ENCODE results near the gene PARP3.
"Not testable (repeated sequence)": the region's sequence is repeated elsewhere in the genome, so short reads cannot be mapped to it uniquely, and the experiment has no call there.

PARP3 gene

DNA sequence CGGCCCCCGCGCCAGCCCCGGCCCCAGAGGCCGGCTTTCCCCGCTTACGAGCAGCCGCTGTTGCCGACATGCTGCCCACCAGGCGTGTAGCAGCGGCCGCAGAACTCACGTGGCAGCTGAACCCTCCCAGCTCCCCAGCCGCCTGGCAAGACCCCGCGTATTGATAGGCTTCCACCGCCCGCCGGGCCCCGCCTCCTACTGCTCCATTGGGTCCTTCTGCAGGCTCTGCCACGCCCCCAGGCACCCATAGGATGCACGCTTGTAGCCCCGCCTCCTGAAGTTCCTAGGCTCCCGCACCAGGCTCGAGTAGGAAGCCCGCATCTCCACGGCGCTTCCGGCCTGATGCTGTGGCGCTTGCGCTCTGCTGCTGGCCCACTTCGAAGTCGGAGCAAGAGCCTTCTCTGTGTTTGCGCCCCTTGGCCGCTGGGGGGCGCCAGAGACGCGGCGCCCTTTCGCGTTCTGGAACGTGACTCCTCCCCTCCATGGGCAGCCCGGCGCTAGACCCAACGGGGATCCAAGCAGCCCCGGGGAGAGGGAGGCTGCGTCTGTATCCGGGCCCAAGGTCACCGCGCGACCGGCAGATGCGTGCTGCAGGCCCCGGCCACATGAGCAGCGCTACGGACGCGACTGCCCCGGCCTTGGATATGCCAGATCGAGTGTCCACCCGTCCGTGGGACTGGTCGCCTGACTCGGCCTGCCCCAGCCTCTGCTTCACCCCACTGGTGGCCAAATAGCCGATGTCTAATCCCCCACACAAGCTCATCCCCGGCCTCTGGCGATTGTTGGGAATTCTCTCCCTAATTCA is at the start of gene PARP3, which contains the start of gene RRP9:
PARP3 (plus strand) TSS at position 566 of the 805 bp plus-strand sequence. CDS start 993 bp downstream, outside the sequence.
RRP9 (minus strand) TSS at position 107 of the 805 bp plus-strand sequence; CDS start at position 70, 37 bp downstream.
- TF ChIP-seq CTCF (IDR thresholded peaks at IDR 0.05; ENCODE audit: low read depth, low read length), result peak; percentile 95

DNA sequence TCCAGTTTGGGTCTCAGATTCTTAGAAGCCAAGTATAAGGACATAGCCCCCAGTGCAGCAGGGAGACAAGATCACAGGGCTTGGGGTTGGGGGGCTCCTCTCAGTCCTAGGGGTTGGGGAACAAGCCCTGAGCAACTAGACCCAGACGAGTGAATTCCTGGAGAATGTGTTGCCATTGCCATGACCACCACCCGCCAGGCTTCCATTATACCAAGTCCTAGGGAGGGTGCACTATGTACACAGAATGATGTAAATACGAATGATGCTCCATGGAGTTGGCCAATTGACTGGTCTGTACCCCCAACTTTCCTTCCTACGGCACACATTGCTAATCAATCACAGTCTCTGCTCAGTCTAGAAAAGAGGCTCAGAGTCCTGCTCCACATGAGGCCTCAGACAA is 47.8 kb upstream of the PARP3 start:
- no peak for TF ChIP-seq CTCF (IDR thresholded peaks at IDR 0.05; ENCODE audit: low read depth, low read length)
- no peak overlapping the region for H3K4me3 ChIP-seq (ENCODE audit: low read depth, low read length)

More for the DNA sequence above, at the start of gene PARP3, which contains the start of gene RRP9:
- peak within 1 kb of the TSS; percentile 91 for H3K4me3 ChIP-seq (ENCODE audit: low read depth, low read length)

- no peak overlapping the region for H3K4me3 ChIP-seq (ENCODE audit: low read depth, low read length)
Observed at GRCh38 chr3:51894939-51895338, 47.2 kb upstream of the PARP3 start.

GRCh38 chr3:51896607-51897305 is 45.4 kb upstream of the PARP3 start:
- no peak overlapping the region for H3K4me3 ChIP-seq (ENCODE audit: low read depth, low read length)
- TF ChIP-seq CTCF (IDR thresholded peaks at IDR 0.05; ENCODE audit: low read depth, low read length), result no peak

More at GRCh38 chr3:51894939-51895338, 47.2 kb upstream of the PARP3 start:
- no peak for TF ChIP-seq CTCF (IDR thresholded peaks at IDR 0.05; ENCODE audit: low read depth, low read length)

- no peak for TF ChIP-seq CTCF (IDR thresholded peaks at IDR 0.05; ENCODE audit: low read depth, low read length)
- no peak overlapping the region for H3K4me3 ChIP-seq (ENCODE audit: low read depth, low read length)
Observed at GRCh38 chr3:51897391-51897790, 44.8 kb upstream of the PARP3 start.

GRCh38 chr3:51900043-51900442 is 42.1 kb upstream of the PARP3 start:
- not testable (repeated sequence) for H3K4me3 ChIP-seq (ENCODE audit: low read depth, low read length)

DNA sequence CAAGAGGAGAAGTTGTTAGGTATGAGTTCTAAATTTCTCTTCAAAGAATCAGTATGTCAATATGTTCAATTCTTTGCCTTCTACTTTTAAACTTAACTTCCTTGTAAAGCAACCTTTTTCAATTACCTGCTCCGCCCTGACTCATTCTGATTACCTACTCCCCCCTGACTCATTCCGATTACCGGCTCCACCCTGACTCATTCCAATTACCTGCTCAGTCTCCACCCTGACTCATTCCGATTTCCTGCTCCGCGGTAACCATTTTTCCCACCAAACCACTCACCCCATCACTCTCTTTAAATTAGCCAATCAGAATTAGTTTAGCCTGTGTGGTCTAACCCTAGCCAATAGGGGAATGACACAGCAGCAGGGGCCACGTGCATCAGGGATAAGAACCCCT is 39.8 kb upstream of the PARP3 start:
- H3K4me3 ChIP-seq (ENCODE audit: low read depth, low read length), result not testable (repeated sequence)

Measured in WI38 (cell line).